ENCODE results near the gene FAM3B. TPM values are rescaled to one million over a fixed set of nuclear protein-coding genes. Genes with fewer than 3 reads are reported as not detected.
A peak's percentile ranks its signal among the peaks of the same experiment; 100 is the strongest.

The FAM3B gene
- total and polyA plus RNA-seq, 2 of the 4 experiments (the other 2 are of a cell fraction) = not detected

DNA sequence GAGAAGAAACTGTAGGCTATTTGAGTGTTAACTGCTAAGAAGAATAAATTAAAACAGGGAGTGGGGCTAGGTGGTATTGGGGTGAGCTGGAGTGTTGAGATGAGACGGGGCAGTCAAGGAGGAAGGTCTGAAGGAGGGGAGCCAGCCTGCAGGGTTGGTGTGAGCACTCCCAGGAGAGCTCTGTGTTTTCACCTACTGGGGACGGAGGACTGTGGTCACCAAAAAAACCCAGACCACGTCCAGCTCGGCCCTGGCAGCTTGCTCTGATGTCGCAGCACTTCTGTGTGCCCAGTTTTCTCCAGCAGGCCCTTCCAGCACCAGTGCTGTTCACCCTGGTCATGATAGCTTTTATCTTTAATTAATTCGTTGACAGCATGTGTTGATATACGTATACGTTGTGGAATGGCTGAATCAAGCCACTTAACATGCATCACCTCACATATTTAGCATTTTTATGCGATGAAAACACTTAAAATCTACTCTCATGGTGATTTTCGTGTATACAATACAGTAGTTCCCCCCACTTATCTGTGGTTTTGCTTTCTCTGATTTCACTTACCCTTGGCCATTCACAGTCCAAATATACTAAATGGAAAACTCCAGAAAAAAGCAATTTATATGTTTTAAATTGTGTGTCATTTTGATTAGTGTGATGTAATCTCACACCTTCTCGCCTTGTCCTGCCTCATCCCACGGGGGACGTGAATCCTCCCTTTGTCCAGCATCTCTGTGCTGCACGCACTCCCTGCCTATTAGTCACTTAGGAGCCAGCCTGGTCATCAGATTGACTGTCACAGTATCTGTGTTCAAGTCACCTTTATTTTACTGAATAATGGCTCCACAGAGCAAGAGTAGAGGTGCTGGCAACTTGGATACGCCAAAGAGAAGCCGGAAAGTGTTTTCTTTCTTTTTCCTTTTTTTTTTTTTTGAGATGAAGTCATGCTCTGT is 12.3 kb downstream of the FAM3B start:
- no peak overlapping the region for H2BK5ac ChIP-seq (ENCODE audit: low read depth, low read length, poor library complexity, severe bottlenecking)
- no peaks in the 10 kb centered on the region for H3K9me1 ChIP-seq (ENCODE audit: insufficient read depth, low read length)
- H4K20me1 ChIP-seq (ENCODE audit: insufficient read depth, low read length) = no peaks in the 10 kb centered on the region
- H3K27me3 ChIP-seq (ENCODE audit: control insufficient read depth, insufficient read depth, low read length) = peaks cover 4% of the 10 kb centered on the region; the same call in 1 of the 2 replicates
- H2AFZ ChIP-seq (replicated peaks; ENCODE audit: low read length, poor library complexity) = no peak overlapping the region
- 32% methylated on average over 3 of the region's 16 CpGs; no CpG with 5 or more reads in 1 of the 2 experiments for WGBS, 2 experiments (ENCODE audit: extremely low coverage in 2 of 2, insufficient read length in 1 of 2)
- no TSS peak for BruUV-seq (replicated peaks)
- DNase-seq = peak; percentile 35
- no peak overlapping the region for H2BK20ac ChIP-seq (ENCODE audit: low read depth, low read length)
- H3K4me1 ChIP-seq (ENCODE audit: control insufficient read depth, insufficient read depth, low read length) = no peaks in the 10 kb centered on the region
- no peak overlapping the region for H2BK15ac ChIP-seq (ENCODE audit: low read depth, low read length)
- H3K14ac ChIP-seq (replicated peaks; ENCODE audit: low read depth, low read length) = no peak overlapping the region
- no peaks in the 10 kb centered on the region for H3K79me1 ChIP-seq (ENCODE audit: low read depth in 1 of 2, low read length in 2 of 2)
- H3K4ac ChIP-seq (ENCODE audit: low read depth, low read length) = no peak overlapping the region
- no peak overlapping the region for H3K4me3 ChIP-seq (ENCODE audit: insufficient read depth, low read depth, low read length)
- peak overlapping the region; percentile 58 for H3K4me2 ChIP-seq (ENCODE audit: low read depth, low read length)
- no peak overlapping the region for H4K91ac ChIP-seq (ENCODE audit: insufficient read depth, low read depth, low read length)
- H2BK120ac ChIP-seq (ENCODE audit: low read depth, low read length) = no peak overlapping the region
- H3K9ac ChIP-seq (ENCODE audit: low read depth, low read length) = no peak overlapping the region
- H3K56ac ChIP-seq (ENCODE audit: extremely low read depth, insufficient read depth, low read length) = no peak overlapping the region
- POLR2A ChIA-PET (ENCODE audit: unreplicated experiment) = no interaction called here
- ATAC-seq (ENCODE audit: low read depth) = peak; percentile 46; the same call in 1 of the 2 replicates
- no peak overlapping the region for H4K8ac ChIP-seq (ENCODE audit: low read depth in 2 of 2, low read length in 2 of 2)
- in situ Hi-C loops (cut with MboI; ENCODE audit: low sequenced_read_pairs) = no loop called here
- CTCF ChIA-PET = no interaction called here
- H2AK5ac ChIP-seq (ENCODE audit: low read depth, low read length) = no peak overlapping the region
- intact Hi-C loops (cut with micrococcal nuclease) = no loop called here
- H3K36me3 ChIP-seq (ENCODE audit: control insufficient read depth, insufficient read depth, low read length) = no peaks in the 10 kb centered on the region
- H2AK9ac ChIP-seq (replicated peaks; ENCODE audit: low read depth, low read length, poor library complexity) = no peak overlapping the region
- no peak overlapping the region for H3K27ac ChIP-seq (ENCODE audit: insufficient read depth, low read length)
- no peak overlapping the region for H4K5ac ChIP-seq (ENCODE audit: low read depth, low read length)
- H3K18ac ChIP-seq (ENCODE audit: low read depth, low read length) = no peak overlapping the region
- dilution Hi-C loops (cut with HindIII; ENCODE audit: low sequenced_read_pairs, unreplicated experiment) = no loop called here
- no peaks in the 10 kb centered on the region for H3K9me3 ChIP-seq (ENCODE audit: control insufficient read depth, insufficient read depth, low read length)
- no peak overlapping the region for H3K23ac ChIP-seq (ENCODE audit: low read depth, low read length)
- TF ChIP-seq NFE2L2 (IDR thresholded peaks at IDR 0.05; ENCODE audit: low read depth, low read length) = no peak
- no peak for TF ChIP-seq BHLHE40 (IDR thresholded peaks at IDR 0.05; ENCODE audit: low read depth, low read length)
- TF ChIP-seq RAD21 (IDR thresholded peaks at IDR 0.05; ENCODE audit: low read length) = no peak
- TF ChIP-seq, protein P1, sequence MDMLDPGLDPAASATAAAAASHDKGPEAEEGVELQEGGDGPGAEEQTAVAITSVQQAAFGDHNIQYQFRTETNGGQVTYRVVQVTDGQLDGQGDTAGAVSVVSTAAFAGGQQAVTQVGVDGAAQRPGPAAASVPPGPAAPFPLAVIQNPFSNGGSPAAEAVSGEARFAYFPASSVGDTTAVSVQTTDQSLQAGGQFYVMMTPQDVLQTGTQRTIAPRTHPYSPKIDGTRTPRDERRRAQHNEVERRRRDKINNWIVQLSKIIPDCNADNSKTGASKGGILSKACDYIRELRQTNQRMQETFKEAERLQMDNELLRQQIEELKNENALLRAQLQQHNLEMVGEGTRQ (IDR thresholded peaks at IDR 0.05; ENCODE audit: low read depth, low read length) = no peak
- TF ChIP-seq RFX5 (IDR thresholded peaks at IDR 0.05; ENCODE audit: low read depth, low read length) = no peak
- TF ChIP-seq, protein P2, sequence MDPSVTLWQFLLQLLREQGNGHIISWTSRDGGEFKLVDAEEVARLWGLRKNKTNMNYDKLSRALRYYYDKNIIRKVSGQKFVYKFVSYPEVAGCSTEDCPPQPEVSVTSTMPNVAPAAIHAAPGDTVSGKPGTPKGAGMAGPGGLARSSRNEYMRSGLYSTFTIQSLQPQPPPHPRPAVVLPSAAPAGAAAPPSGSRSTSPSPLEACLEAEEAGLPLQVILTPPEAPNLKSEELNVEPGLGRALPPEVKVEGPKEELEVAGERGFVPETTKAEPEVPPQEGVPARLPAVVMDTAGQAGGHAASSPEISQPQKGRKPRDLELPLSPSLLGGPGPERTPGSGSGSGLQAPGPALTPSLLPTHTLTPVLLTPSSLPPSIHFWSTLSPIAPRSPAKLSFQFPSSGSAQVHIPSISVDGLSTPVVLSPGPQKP (IDR thresholded peaks at IDR 0.05; ENCODE audit: borderline replicate concordance, low read depth, low read length) = no peak
- no peak for TF ChIP-seq RCOR1 (IDR thresholded peaks at IDR 0.05; ENCODE audit: insufficient replicate concordance, low read length)
- no peak for TF ChIP-seq POLR2A (IDR thresholded peaks at IDR 0.05; ENCODE audit: low read depth, low read length)
- TF ChIP-seq MAFK (IDR thresholded peaks at IDR 0.05; ENCODE audit: low read depth, low read length) = no peak
- TF ChIP-seq MAZ (IDR thresholded peaks at IDR 0.05; ENCODE audit: borderline replicate concordance, low read depth, low read length) = no peak
- TF ChIP-seq CEBPB (IDR thresholded peaks at IDR 0.05; ENCODE audit: low read depth, low read length) = no peak
- no peak for TF ChIP-seq MXI1 (IDR thresholded peaks at IDR 0.05; ENCODE audit: borderline replicate concordance, low read depth, low read length)
- TF ChIP-seq, protein P3, sequence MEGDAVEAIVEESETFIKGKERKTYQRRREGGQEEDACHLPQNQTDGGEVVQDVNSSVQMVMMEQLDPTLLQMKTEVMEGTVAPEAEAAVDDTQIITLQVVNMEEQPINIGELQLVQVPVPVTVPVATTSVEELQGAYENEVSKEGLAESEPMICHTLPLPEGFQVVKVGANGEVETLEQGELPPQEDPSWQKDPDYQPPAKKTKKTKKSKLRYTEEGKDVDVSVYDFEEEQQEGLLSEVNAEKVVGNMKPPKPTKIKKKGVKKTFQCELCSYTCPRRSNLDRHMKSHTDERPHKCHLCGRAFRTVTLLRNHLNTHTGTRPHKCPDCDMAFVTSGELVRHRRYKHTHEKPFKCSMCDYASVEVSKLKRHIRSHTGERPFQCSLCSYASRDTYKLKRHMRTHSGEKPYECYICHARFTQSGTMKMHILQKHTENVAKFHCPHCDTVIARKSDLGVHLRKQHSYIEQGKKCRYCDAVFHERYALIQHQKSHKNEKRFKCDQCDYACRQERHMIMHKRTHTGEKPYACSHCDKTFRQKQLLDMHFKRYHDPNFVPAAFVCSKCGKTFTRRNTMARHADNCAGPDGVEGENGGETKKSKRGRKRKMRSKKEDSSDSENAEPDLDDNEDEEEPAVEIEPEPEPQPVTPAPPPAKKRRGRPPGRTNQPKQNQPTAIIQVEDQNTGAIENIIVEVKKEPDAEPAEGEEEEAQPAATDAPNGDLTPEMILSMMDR (conservative IDR thresholded peaks at IDR 0.05; ENCODE audit: low read depth, low read length) = no peak
- no peak for TF ChIP-seq CHD1 (IDR thresholded peaks at IDR 0.05; ENCODE audit: low read depth, low read length)
- TF ChIP-seq FOS (IDR thresholded peaks at IDR 0.05; ENCODE audit: low read depth, low read length) = no peak

Measured in IMR-90 (cell line).